HL-60 (cell line): ENCODE data around the gene LRRC17.

Source experiments
- GABPA ChIP-seq: IDR thresholded peaks from 2 replicates; pipeline ENCODE4 v1.6.1; 2012; ENCODE audit warnings: low read depth
- TF ChIP-seq, protein P1 (sequence below): IDR thresholded peaks from one replicate; pipeline ENCODE4 v1.5.1; 2011; ENCODE audit warnings: low read length, control low read depth, inconsistent platforms; ENCODE audit not compliant: insufficient read depth

DNA sequence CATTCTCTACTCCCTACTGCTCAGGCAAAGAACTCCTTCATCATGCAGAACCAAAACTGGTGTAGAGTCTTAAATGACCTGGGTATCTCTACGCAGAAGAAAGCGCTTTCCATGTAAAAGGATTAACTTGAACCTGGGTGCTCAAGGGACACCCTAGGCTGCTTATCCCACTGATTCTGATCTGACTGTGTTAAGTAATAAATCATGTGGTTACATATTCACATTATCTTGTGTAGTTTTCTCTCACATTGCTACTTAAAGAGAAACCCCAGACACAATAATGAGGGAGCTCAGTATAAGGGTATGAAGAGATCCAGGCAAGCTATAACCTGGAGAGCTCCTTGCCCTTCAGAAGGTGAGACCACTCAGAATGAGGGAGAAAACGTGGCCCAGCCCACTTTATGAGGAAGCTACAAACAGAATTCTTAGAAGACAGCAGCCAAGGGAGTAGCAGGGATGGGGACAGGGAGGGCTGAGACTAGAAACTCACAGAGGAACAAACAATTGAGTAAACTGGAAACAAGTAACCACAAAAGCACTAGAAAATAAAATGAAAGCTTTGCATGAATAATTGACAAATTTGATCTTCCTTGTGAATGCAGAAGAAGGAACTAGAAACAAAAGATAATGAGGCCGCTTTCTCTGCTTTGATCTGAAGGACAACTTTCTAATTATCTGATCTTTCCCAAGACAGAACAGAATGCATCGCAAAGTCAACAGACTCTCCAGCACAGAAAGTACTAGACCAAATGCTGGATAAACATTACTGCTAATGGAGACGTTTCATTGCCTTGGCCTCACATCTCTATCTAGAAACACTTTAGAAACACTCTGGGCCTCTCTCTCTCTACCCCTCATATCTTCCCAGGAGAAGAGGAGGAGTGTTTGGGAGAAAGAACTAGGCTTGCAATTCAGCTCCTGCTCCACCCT is 76.1 kb downstream of the LRRC17 start:
- TF ChIP-seq GABPA, result no peak
- TF ChIP-seq, protein P1, sequence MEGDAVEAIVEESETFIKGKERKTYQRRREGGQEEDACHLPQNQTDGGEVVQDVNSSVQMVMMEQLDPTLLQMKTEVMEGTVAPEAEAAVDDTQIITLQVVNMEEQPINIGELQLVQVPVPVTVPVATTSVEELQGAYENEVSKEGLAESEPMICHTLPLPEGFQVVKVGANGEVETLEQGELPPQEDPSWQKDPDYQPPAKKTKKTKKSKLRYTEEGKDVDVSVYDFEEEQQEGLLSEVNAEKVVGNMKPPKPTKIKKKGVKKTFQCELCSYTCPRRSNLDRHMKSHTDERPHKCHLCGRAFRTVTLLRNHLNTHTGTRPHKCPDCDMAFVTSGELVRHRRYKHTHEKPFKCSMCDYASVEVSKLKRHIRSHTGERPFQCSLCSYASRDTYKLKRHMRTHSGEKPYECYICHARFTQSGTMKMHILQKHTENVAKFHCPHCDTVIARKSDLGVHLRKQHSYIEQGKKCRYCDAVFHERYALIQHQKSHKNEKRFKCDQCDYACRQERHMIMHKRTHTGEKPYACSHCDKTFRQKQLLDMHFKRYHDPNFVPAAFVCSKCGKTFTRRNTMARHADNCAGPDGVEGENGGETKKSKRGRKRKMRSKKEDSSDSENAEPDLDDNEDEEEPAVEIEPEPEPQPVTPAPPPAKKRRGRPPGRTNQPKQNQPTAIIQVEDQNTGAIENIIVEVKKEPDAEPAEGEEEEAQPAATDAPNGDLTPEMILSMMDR, result no peak
